Measurements from ENCODE around the gene LARGE2. TPM values are rescaled to one million over a fixed set of nuclear protein-coding genes. Genes with fewer than 3 reads are reported as not detected.
A peak's percentile ranks its signal among the peaks of the same experiment; 100 is the strongest.

LARGE2 gene
- total and polyA plus RNA-seq, 10 of the 15 experiments (the other 5 are each of a cell fraction or from before 2014, with no cell fraction given) = 0.03 to 0.41 (median 0.19) TPM; not detected in 6

- TF ChIP-seq NKRF (conservative IDR thresholded peaks at IDR 0.05) (peak; percentile 94), PAX8 (IDR thresholded peaks at IDR 0.05) (no peak), MYC (IDR thresholded peaks at IDR 0.05; ENCODE audit: insufficient read depth, insufficient read length, insufficient replicate concordance, low read length, severe bottlenecking) (no peak), POLR2A (IDR thresholded peaks at IDR 0.05; ENCODE audit: low read depth, low read length) (peak; percentile 99), MEF2A (IDR thresholded peaks at IDR 0.05; ENCODE audit: insufficient read depth, low read depth, low read length) (no peak), EZH2 (IDR thresholded peaks at IDR 0.05; ENCODE audit: borderline replicate concordance, control insufficient read depth, low read depth, low read length) (no peak), RAD21 (IDR thresholded peaks at IDR 0.05; ENCODE audit: insufficient read depth, low read depth, low read length) (no peak), ATF7 (IDR thresholded peaks at IDR 0.05; ENCODE audit: low read depth) (peak; percentile 29; the same call in 1 of the 2 replicates), NFXL1 (IDR thresholded peaks at IDR 0.05; ENCODE audit: borderline replicate concordance) (no peak), EED (IDR thresholded peaks at IDR 0.05; ENCODE audit: low read depth) (no peak), CREB1 (IDR thresholded peaks at IDR 0.05; ENCODE audit: low read depth) (peak; percentile 72), EP300 (IDR thresholded peaks at IDR 0.05; ENCODE audit: borderline replicate concordance in 1 of 2, control insufficient read depth in 1 of 2, low read depth in 2 of 2, low read length in 2 of 2) (no peak; a peak in 1 of 4 replicates), SIX5 (IDR thresholded peaks at IDR 0.05; ENCODE audit: low read depth, low read length, severe bottlenecking) (peak; percentile 43)
- TF ChIP-seq, protein P1, sequence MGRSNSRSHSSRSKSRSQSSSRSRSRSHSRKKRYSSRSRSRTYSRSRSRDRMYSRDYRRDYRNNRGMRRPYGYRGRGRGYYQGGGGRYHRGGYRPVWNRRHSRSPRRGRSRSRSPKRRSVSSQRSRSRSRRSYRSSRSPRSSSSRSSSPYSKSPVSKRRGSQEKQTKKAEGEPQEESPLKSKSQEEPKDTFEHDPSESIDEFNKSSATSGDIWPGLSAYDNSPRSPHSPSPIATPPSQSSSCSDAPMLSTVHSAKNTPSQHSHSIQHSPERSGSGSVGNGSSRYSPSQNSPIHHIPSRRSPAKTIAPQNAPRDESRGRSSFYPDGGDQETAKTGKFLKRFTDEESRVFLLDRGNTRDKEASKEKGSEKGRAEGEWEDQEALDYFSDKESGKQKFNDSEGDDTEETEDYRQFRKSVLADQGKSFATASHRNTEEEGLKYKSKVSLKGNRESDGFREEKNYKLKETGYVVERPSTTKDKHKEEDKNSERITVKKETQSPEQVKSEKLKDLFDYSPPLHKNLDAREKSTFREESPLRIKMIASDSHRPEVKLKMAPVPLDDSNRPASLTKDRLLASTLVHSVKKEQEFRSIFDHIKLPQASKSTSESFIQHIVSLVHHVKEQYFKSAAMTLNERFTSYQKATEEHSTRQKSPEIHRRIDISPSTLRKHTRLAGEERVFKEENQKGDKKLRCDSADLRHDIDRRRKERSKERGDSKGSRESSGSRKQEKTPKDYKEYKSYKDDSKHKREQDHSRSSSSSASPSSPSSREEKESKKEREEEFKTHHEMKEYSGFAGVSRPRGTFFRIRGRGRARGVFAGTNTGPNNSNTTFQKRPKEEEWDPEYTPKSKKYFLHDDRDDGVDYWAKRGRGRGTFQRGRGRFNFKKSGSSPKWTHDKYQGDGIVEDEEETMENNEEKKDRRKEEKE (IDR thresholded peaks at IDR 0.05) = no peak
- TF ChIP-seq, protein P2, sequence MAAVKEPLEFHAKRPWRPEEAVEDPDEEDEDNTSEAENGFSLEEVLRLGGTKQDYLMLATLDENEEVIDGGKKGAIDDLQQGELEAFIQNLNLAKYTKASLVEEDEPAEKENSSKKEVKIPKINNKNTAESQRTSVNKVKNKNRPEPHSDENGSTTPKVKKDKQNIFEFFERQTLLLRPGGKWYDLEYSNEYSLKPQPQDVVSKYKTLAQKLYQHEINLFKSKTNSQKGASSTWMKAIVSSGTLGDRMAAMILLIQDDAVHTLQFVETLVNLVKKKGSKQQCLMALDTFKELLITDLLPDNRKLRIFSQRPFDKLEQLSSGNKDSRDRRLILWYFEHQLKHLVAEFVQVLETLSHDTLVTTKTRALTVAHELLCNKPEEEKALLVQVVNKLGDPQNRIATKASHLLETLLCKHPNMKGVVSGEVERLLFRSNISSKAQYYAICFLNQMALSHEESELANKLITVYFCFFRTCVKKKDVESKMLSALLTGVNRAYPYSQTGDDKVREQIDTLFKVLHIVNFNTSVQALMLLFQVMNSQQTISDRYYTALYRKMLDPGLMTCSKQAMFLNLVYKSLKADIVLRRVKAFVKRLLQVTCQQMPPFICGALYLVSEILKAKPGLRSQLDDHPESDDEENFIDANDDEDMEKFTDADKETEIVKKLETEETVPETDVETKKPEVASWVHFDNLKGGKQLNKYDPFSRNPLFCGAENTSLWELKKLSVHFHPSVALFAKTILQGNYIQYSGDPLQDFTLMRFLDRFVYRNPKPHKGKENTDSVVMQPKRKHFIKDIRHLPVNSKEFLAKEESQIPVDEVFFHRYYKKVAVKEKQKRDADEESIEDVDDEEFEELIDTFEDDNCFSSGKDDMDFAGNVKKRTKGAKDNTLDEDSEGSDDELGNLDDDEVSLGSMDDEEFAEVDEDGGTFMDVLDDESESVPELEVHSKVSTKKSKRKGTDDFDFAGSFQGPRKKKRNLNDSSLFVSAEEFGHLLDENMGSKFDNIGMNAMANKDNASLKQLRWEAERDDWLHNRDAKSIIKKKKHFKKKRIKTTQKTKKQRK (IDR thresholded peaks at IDR 0.05; ENCODE audit: low read depth, low read length) = no peak; the same call in 1 of the 2 replicates
- TF ChIP-seq, protein P3, sequence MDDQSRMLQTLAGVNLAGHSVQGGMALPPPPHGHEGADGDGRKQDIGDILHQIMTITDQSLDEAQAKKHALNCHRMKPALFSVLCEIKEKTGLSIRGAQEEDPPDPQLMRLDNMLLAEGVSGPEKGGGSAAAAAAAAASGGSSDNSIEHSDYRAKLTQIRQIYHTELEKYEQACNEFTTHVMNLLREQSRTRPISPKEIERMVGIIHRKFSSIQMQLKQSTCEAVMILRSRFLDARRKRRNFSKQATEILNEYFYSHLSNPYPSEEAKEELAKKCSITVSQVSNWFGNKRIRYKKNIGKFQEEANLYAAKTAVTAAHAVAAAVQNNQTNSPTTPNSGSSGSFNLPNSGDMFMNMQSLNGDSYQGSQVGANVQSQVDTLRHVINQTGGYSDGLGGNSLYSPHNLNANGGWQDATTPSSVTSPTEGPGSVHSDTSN (IDR thresholded peaks at IDR 0.05; ENCODE audit: insufficient replicate concordance, low read depth, low read length) = no peak
- TF ChIP-seq, protein P4, sequence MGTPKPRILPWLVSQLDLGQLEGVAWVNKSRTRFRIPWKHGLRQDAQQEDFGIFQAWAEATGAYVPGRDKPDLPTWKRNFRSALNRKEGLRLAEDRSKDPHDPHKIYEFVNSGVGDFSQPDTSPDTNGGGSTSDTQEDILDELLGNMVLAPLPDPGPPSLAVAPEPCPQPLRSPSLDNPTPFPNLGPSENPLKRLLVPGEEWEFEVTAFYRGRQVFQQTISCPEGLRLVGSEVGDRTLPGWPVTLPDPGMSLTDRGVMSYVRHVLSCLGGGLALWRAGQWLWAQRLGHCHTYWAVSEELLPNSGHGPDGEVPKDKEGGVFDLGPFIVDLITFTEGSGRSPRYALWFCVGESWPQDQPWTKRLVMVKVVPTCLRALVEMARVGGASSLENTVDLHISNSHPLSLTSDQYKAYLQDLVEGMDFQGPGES (IDR thresholded peaks at IDR 0.05) = no peak
Measured at GRCh38 chr11:45917623-45918330, 4.7 kb upstream of the LARGE2 start, which contains the start of gene PEX16 (continued).

Data from GM12878 (cell line).